Right atrium auricular region (tissue), 2 donors: Measurements from ENCODE around the gene SLC39A7. TPM values are rescaled to one million over a fixed set of nuclear protein-coding genes. Genes with fewer than 3 reads are reported as not detected.
A peak's percentile ranks its signal among the peaks of the same experiment; 100 is the strongest.

ENCODE experiments used
- DNase-seq: peaks from one replicate; pipeline ENCODE4 v3.0.0-alpha.2; 2019; ENCODE audit warnings: low spot score
- H3K27ac ChIP-seq, 2 donors: fragments of 200-600 bp; sonication (generic); 1 replicate in 1 of 2; 2 replicates in 1 of 2; pipeline ENCODE4 v1.5.1; 2016 to 2019
- H3K27me3 ChIP-seq, 2 donors: fragments of 200-600 bp; sonication (generic); one replicate each; pipeline versions ENCODE4 v1.5.1 to v1.6.0; 2017 to 2019
- H3K36me3 ChIP-seq: fragments of 200-600 bp; sonication (generic); one replicate; pipeline ENCODE4 v1.5.1; 2016
- H3K4me1 ChIP-seq, 2 donors: fragments of 200-600 bp; sonication (generic); one replicate each; pipeline versions ENCODE4 v1.5.1 to v1.6.0; 2017 to 2019
- H3K4me3 ChIP-seq, 2 donors: fragments of 200-600 bp; sonication (generic); 1 replicate in 1 of 2; 2 replicates in 1 of 2; pipeline ENCODE4 v1.5.1; 2017 to 2019; ENCODE audit warnings: mild to moderate bottlenecking in 1 of 2, moderate library complexity in 1 of 2
- H3K9me3 ChIP-seq, 2 donors: fragments of 200-600 bp; sonication (generic); one replicate each; pipeline ENCODE4 v1.5.1; 2019
- total RNA-seq, 2 donors: library from RNA; depleted of rRNA; stranded (reverse); fragments of >200 nt; gene quantifications; one replicate each; pipeline ENCODE4 v1.1.0, GENCODE V29; 2016
- TF ChIP-seq, protein P1 (sequence below), 2 donors: fragments of 200-600 bp; sonication (generic); IDR thresholded peaks; one replicate each; pipeline ENCODE4 v1.5.1; 2019; ENCODE audit warnings: antibody characterized with exemption in 2 of 2

SLC39A7 gene
- total RNA-seq, 2 donors from 2014 or later, result 67.0 to 70.0 TPM

DNA sequence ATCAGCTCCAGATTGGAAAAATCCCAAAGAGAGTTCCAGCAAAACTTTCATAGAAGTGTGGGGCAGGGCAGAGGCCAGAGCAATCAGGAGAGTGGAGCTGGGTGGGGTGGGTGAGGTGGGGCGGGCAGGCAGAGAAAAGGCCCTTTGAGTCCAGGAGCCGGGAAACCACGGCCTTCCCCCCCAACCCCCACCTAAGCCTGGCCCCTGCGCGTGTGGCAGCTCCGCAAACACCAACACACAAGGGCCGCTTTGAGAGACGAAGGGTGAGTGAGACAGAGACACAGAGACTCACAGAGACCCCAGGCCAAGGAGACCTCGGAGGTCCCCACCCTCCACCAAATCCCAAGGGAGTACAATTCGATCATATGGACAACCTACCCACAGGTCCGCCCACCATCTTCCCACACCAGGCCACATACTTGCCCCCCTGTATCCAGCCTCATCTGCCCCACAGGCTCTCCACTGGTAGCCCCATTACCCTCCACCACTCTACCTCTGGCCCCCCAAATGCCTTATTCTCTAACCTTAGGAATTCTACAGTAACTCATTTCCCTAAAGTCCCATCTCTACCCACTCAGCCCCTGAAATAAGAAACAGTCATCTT, 10.1 kb upstream of the SLC39A7 start:
- TF ChIP-seq, protein P1, sequence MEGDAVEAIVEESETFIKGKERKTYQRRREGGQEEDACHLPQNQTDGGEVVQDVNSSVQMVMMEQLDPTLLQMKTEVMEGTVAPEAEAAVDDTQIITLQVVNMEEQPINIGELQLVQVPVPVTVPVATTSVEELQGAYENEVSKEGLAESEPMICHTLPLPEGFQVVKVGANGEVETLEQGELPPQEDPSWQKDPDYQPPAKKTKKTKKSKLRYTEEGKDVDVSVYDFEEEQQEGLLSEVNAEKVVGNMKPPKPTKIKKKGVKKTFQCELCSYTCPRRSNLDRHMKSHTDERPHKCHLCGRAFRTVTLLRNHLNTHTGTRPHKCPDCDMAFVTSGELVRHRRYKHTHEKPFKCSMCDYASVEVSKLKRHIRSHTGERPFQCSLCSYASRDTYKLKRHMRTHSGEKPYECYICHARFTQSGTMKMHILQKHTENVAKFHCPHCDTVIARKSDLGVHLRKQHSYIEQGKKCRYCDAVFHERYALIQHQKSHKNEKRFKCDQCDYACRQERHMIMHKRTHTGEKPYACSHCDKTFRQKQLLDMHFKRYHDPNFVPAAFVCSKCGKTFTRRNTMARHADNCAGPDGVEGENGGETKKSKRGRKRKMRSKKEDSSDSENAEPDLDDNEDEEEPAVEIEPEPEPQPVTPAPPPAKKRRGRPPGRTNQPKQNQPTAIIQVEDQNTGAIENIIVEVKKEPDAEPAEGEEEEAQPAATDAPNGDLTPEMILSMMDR (IDR thresholded peaks at IDR 0.05), result no peak
- no peak for DNase-seq
- Histone ChIP-seq H3K27me3 (no peaks in the 10 kb centered on the region), H3K4me1 (peaks cover 0 to 24% of the 10 kb centered on the region in 2 donors), H3K27ac (no peak overlapping the region), H3K36me3 (peaks cover 11% of the 10 kb centered on the region), H3K9me3 (no peaks in the 10 kb centered on the region), H3K4me3 (no peak overlapping the region)

DNA sequence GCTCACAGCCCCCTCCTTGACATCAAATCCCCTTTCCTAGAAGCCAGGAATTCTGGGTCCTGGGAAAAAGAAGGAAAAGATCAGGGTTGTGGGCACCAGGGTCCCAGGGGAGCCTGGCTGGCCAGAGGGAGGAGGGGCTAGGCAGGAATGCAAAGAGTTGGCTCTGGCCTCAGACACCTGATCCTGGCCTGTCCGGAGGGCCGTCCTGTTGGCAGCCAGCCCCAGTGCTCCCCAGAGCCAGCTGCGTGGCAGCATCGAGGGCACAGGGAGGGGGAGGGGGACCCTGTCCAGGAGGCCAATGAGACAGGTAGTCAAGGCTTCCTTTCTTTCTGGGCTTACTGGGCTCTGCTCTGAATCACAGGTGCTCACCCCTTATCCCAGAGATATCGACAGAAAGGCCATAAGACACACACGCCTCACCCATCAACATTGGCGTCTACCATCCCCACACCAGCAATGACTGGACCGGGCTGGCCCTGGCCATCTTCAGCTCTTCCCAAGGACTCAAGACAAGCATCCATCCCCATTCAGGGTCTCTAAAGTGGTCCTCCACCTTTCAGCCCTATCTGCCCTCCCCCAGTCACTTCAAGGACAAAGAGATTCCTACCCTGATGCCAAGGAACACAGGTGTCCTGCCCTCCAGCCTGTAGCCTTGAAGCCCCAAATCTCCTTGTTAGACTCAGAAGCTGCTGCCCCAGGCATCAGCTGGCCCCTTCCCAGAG, 9.1 kb upstream of the SLC39A7 start:
- Histone ChIP-seq H3K4me1 (peaks cover 0 to 24% of the 10 kb centered on the region in 2 donors), H3K27ac (no peak overlapping the region), H3K36me3 (peaks cover 20% of the 10 kb centered on the region), H3K9me3 (no peaks in the 10 kb centered on the region), H3K27me3 (no peaks in the 10 kb centered on the region), H3K4me3 (no peak overlapping the region)
- TF ChIP-seq, protein P1 (IDR thresholded peaks at IDR 0.05), result no peak
- no peak for DNase-seq

DNA sequence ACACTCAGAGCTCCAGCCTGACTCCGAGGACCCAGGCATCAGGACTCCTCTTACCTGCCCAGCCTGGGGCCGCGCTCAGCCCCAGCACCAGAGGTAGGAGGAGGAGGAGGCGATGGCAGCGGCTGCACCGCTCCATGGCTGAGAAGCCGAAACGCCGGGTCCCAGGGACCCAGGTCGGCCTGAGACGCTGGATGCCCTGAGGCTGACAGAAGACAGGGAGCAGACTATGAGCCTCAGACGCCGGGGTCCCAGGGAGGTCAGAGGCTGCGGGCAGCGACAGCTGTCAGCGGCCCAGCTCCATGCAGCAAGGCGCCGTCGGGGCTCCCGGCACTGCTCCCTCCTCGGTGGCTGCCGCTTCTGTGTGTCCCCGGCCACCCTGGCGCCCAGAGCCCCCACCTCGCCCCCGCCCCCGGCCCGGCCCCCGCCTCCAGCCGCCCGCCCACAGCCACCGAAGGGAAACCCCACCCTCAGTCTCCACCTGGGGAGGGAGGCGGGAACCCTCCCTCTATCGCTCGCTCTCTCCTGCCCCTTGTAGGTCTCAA, 8.5 kb upstream of the SLC39A7 start, which contains the start of gene COL11A2:
COL11A2 (minus strand) TSS at position 363 of the 542 bp plus-strand sequence; CDS start at position 136, 227 bp downstream.
- Histone ChIP-seq H3K4me1 (peaks cover 0 to 26% of the 10 kb centered on the region in 2 donors), H3K27ac (peak within 1 kb of the TSS; percentile 25 to 31), H3K36me3 (peaks cover 26% of the 10 kb centered on the region), H3K9me3 (no peaks in the 10 kb centered on the region), H3K27me3 (no peaks in the 10 kb centered on the region), H3K4me3 (peak within 1 kb of the TSS; percentile 18 to 49)
- TF ChIP-seq, protein P1 (IDR thresholded peaks at IDR 0.05), result no peak
- DNase-seq, result no peak

DNA sequence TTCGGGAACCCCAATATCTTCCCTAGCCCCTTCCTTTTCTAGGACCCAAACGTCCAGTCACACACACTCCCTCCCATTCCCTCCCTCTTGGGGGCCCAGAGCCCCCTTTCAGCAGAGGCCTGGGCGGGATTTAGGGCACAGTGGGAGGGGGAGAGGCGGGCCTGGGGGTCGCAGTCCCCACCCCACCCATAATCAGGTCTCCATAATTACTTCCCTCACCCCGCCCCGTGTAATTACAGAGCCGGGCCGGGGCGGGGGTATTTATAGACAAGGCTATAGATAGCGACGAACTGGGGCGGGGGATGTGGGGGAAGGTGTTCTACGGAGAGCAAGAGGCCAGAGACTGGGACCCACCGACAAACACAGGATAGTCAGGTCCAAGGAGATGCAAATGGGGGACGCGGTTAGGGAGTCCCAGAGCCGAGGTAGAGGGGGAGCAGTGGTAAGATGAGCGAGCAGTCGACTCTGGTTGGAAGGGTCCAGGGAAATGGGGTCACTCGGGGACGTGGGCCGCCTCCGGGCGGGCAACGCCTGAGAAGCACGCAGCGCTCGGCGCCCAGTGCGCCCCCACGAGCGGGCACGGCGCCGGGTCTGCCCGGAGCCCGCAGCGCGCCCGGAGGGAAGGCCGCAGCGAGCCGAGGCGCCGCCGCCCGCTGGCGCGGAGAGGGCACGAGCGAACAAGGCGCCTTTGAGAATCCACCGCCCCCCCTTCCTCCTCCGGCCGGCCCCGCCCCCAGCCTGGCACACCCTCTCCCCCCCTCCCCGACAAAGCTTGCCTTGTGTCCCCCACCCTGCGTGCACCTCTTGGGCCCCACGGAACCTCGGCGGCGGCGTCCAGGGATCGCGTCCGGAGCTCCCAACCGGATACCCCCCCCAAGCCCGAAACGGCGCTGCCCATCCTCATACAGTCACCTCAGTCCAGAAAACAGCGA, 7.7 kb upstream of the SLC39A7 start:
- no peaks in the 10 kb centered on the region for H3K9me3 ChIP-seq
- TF ChIP-seq, protein P1 (IDR thresholded peaks at IDR 0.05), result no peak
- H3K27me3 ChIP-seq, result no peaks in the 10 kb centered on the region
- peaks cover 0 to 34% of the 10 kb centered on the region in 2 donors for H3K4me1 ChIP-seq
- no peak for DNase-seq
- H3K36me3 ChIP-seq, result peaks cover 29% of the 10 kb centered on the region
- H3K4me3 ChIP-seq, result peak overlapping the region; percentile 18 to 49
- H3K27ac ChIP-seq, result peak overlapping the region; percentile 25 to 31

DNA sequence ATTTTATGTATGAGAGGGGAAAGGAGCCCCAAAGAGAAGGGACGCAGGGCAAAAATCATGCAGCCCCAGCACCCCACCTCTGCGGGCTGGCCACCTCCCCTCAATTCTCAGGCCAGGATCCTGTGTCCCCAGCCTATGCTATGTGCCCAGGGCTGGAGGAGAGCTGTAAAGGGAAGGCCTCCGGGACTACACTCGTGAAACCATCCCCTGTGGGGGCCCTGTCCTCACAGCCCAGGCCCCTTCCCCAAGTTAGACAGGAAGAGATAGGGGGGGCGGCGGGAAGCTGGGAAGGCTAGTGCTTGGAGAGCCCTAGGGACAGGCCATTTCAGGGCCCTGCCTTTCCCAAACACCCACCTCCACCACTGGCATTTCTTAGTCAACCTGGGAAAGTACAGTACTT, 7.0 kb upstream of the SLC39A7 start:
- peaks cover 0 to 41% of the 10 kb centered on the region in 2 donors for H3K4me1 ChIP-seq
- peaks cover 29% of the 10 kb centered on the region for H3K36me3 ChIP-seq
- no peak for DNase-seq
- H3K27me3 ChIP-seq, result no peaks in the 10 kb centered on the region
- H3K27ac ChIP-seq, result peak overlapping the region; percentile 25 to 31
- peak overlapping the region in 1 of 2 donors; percentile 49 for H3K4me3 ChIP-seq
- no peaks in the 10 kb centered on the region for H3K9me3 ChIP-seq
- TF ChIP-seq, protein P1 (IDR thresholded peaks at IDR 0.05), result no peak
